ENCODE measurements around the gene RASSF9.

DNA sequence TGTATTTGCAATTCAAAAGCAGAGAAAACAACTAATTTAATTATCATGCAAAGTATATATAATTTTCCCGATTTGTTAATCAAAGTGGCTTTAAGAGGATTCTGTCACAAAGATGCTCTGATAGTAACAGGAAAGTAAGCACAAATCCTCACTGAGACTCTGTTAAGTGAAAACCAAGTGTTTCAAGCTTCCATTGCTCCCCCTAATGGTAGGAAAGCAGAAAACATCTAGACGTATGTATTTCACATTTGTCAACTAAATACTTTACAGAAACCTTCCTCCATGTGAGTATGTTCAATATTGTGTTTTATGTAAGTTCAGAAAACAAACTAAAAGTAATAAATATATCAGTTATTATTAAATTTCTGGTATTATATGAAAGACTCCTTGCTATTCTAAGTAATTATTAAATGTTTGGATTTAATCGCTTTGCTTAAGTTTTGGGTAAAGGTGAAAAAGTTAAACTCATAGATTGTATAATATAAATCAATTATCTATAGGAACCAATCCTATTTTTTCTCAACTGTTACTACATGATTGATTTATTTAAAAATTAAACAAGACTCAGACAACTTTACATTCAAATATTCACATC lies 36.4 kb upstream of the RASSF9 start:
- TF ChIP-seq POLR2A (IDR thresholded peaks at IDR 0.05), result no peak
- TF ChIP-seq, protein P1, sequence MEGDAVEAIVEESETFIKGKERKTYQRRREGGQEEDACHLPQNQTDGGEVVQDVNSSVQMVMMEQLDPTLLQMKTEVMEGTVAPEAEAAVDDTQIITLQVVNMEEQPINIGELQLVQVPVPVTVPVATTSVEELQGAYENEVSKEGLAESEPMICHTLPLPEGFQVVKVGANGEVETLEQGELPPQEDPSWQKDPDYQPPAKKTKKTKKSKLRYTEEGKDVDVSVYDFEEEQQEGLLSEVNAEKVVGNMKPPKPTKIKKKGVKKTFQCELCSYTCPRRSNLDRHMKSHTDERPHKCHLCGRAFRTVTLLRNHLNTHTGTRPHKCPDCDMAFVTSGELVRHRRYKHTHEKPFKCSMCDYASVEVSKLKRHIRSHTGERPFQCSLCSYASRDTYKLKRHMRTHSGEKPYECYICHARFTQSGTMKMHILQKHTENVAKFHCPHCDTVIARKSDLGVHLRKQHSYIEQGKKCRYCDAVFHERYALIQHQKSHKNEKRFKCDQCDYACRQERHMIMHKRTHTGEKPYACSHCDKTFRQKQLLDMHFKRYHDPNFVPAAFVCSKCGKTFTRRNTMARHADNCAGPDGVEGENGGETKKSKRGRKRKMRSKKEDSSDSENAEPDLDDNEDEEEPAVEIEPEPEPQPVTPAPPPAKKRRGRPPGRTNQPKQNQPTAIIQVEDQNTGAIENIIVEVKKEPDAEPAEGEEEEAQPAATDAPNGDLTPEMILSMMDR (IDR thresholded peaks at IDR 0.05), result peak; percentile 55 to 74 (median 72)

All from right lobe of liver (tissue), 4 donors.